Measurements from ENCODE around the gene TAAR1. TPM values are rescaled to one million over a fixed set of nuclear protein-coding genes. Genes with fewer than 3 reads are reported as not detected.

TAAR1 gene
- total RNA-seq, 1 donor from 2014 or later, result not detected

DNA sequence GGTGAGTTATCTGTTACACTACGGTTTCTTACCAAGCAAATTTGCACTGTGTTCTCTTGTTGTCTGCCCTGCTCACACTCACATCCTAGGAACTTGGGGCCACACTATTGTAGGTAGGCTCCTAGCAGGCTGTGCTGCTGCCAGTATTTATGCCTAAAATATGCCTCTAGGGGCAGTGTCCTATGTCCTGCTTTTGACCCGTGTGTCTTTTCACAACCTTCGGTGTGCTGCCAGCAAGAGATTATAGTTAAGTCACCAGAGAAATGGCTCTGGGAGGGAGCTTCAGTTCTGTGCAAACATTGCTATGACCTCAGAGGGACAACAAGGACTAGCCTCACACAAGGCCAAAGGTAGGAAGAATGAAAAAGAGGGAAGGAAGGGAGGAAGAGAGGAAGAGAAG lies 60.5 kb downstream of the TAAR1 start:
- no peak overlapping the region for H3K4me3 Mint-ChIP-seq
- no peaks in the 10 kb centered on the region for H3K4me1 Mint-ChIP-seq
- no peak overlapping the region for H3K27ac Mint-ChIP-seq
- no peaks in the 10 kb centered on the region for H3K9me3 Mint-ChIP-seq
- peaks cover 11% of the 10 kb centered on the region for H3K27me3 Mint-ChIP-seq (ENCODE audit: low read depth)
- no peak for DNase-seq (ENCODE audit: low spot score in 2 of 2, unreplicated experiment in 2 of 2)
- TF ChIP-seq, protein P1, sequence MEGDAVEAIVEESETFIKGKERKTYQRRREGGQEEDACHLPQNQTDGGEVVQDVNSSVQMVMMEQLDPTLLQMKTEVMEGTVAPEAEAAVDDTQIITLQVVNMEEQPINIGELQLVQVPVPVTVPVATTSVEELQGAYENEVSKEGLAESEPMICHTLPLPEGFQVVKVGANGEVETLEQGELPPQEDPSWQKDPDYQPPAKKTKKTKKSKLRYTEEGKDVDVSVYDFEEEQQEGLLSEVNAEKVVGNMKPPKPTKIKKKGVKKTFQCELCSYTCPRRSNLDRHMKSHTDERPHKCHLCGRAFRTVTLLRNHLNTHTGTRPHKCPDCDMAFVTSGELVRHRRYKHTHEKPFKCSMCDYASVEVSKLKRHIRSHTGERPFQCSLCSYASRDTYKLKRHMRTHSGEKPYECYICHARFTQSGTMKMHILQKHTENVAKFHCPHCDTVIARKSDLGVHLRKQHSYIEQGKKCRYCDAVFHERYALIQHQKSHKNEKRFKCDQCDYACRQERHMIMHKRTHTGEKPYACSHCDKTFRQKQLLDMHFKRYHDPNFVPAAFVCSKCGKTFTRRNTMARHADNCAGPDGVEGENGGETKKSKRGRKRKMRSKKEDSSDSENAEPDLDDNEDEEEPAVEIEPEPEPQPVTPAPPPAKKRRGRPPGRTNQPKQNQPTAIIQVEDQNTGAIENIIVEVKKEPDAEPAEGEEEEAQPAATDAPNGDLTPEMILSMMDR (IDR thresholded peaks at IDR 0.05; ENCODE audit: unreplicated experiment), result no peak
- H3K36me3 Mint-ChIP-seq, result no peaks in the 10 kb centered on the region

DNA sequence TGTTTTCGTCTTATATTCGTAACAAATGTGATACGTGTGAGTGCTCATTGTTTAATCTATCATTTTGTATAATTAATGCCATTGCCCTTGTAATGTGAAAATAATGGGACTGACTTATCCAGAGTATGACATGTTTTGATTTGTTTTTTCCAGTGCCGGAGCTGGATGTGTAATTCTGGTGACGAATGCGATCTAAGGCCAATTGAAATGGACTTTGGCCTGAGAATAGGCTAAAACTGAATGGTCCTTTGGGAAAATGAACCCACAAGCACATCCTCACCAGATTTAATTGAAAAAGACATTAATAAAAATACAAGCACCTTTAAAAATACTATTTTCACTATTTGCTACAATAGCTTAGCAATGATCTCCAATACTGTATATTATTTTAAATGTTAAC lies 62.8 kb downstream of the TAAR1 start:
- TF ChIP-seq, protein P1 (IDR thresholded peaks at IDR 0.05; ENCODE audit: unreplicated experiment), result no peak
- Mint-ChIP-seq H3K4me1 (no peaks in the 10 kb centered on the region), H3K27ac (no peak overlapping the region), H3K36me3 (no peaks in the 10 kb centered on the region), H3K27me3 (ENCODE audit: low read depth) (peaks cover 12% of the 10 kb centered on the region), H3K9me3 (no peaks in the 10 kb centered on the region), H3K4me3 (no peak overlapping the region)
- DNase-seq (ENCODE audit: low spot score in 2 of 2, unreplicated experiment in 2 of 2), result no peak

Other genes starting within 250 kb of the TAAR1 start
- gene STX7, start 146.1 kb downstream of the TAAR1 start, total RNA-seq, result 46.9 to 48.1 TPM (median 47.9 TPM) in 3 replicates
- gene TAAR9, start 120.9 kb downstream of the TAAR1 start, total RNA-seq, result not detected in 3 replicates
- gene TAAR8, start 106.5 kb downstream of the TAAR1 start, total RNA-seq, result not detected in 3 replicates
- gene TAAR6, start 88.9 kb downstream of the TAAR1 start, total RNA-seq, result not detected in 3 replicates
- gene TAAR5, start 69.4 kb downstream of the TAAR1 start, total RNA-seq, result not detected in 3 replicates
- not detected in 3 replicates for gene TAAR2, start 34.9 kb downstream of the TAAR1 start, total RNA-seq
- gene VNN1, start 54.9 kb upstream of the TAAR1 start, total RNA-seq, result not detected in 3 replicates
- gene VNN2, start 98.7 kb upstream of the TAAR1 start, total RNA-seq, result not detected in 3 replicates
- 24.2 to 26.2 TPM (median 25.3 TPM) in 3 replicates for gene SLC18B1, start 139.5 kb upstream of the TAAR1 start, total RNA-seq
- gene RPS12, start 155.4 kb upstream of the TAAR1 start, total RNA-seq, result 1,038 to 1,060 TPM (median 1,056 TPM) in 3 replicates